AG09319 (cell line): ENCODE measurements around the gene RAPGEF6.

Experiments used
- DNase-seq: peaks from one replicate; pipeline ENCODE4 v3.0.0-alpha.2; 2010; ENCODE audit warnings: low read depth; ENCODE audit errors: extremely low read depth
- CTCF ChIP-seq: IDR thresholded peaks from 2 replicates; pipeline ENCODE4 v1.5.1; 2011; ENCODE audit warnings: low read depth, mild to moderate bottlenecking, inconsistent platforms, low read length, moderate library complexity

RAPGEF6 gene

GRCh38 chr5:131426011-131426410 is 209.0 kb downstream of the RAPGEF6 start:
- no peak for TF ChIP-seq CTCF

GRCh38 chr5:131423056-131423455 is 212.0 kb downstream of the RAPGEF6 start:
- TF ChIP-seq CTCF = peak; percentile 52
- DNase-seq = no peak

More at GRCh38 chr5:131426011-131426410, 209.0 kb downstream of the RAPGEF6 start:
- DNase-seq = no peak

- TF ChIP-seq CTCF = no peak
- DNase-seq = no peak
Observed at GRCh38 chr5:131419877-131420276, 215.2 kb downstream of the RAPGEF6 start.

- no peak for TF ChIP-seq CTCF
Observed at GRCh38 chr5:131418846-131419245, 216.2 kb downstream of the RAPGEF6 start.

GRCh38 chr5:131417240-131417869 is 217.7 kb downstream of the RAPGEF6 start:
- peak; percentile 55 for DNase-seq
- TF ChIP-seq CTCF = peak; percentile 75

More at GRCh38 chr5:131418846-131419245, 216.2 kb downstream of the RAPGEF6 start:
- no peak for DNase-seq

- no peak for TF ChIP-seq CTCF
- no peak for DNase-seq
Observed at GRCh38 chr5:131416729-131417128, 218.3 kb downstream of the RAPGEF6 start.

- no peak for TF ChIP-seq CTCF
- no peak for DNase-seq
Observed at GRCh38 chr5:131413605-131414559, 221.1 kb downstream of the RAPGEF6 start.
